ENCODE results near the gene LCP2.

DNA sequence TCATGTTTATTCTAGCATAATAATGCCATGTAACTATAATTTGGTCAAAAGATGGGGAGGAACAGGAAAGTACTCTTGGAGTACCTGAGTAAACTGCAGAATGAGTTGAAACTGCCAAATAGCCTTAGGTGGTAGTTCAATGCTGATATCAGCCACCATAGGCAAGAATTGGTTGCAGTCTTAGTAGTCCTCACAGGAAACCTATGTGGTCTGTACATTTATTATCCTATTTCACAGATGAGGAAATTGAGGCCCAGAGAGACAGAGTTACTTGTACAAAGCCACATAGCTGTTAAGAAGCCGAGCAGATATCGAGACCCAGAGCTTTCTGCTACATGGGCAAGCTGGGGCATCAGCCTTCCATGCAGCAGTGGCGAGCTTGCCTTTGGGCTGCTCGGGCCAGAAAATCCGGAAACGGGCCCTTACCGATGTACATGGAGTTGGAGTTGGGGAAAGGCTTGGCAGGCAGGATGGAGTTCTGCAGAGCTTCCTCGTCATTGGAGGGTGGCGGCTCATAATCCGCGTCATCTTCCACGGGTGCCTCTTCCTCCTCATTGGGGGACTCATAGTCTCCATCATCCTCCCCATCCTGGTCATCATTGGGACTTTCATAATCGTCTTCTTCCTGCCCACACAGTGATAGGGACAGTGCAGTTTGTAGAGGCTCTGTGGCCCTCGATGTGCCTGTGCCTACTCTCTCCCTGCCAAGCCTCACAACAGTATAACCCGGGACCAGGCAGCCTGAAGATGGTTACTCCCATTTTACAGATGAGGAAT lies 27.1 kb downstream of the LCP2 start:
- TF ChIP-seq, protein P1, sequence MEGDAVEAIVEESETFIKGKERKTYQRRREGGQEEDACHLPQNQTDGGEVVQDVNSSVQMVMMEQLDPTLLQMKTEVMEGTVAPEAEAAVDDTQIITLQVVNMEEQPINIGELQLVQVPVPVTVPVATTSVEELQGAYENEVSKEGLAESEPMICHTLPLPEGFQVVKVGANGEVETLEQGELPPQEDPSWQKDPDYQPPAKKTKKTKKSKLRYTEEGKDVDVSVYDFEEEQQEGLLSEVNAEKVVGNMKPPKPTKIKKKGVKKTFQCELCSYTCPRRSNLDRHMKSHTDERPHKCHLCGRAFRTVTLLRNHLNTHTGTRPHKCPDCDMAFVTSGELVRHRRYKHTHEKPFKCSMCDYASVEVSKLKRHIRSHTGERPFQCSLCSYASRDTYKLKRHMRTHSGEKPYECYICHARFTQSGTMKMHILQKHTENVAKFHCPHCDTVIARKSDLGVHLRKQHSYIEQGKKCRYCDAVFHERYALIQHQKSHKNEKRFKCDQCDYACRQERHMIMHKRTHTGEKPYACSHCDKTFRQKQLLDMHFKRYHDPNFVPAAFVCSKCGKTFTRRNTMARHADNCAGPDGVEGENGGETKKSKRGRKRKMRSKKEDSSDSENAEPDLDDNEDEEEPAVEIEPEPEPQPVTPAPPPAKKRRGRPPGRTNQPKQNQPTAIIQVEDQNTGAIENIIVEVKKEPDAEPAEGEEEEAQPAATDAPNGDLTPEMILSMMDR (IDR thresholded peaks at IDR 0.05) = no peak
- no peak for TF ChIP-seq POLR2A (IDR thresholded peaks at IDR 0.05)

All from esophagus squamous epithelium (tissue), 4 donors.